Medulla oblongata (tissue), 1 donor: Measurements from ENCODE around the gene HSD17B1.
"Not testable (repeated sequence)": the region's sequence is repeated elsewhere in the genome, so short reads cannot be mapped to it uniquely, and the experiment has no call there.

Experiments used
- DNase-seq: peaks from one replicate; pipeline ENCODE4 v3.0.0-alpha.2; 2015; ENCODE audit errors: extremely low spot score

The HSD17B1 gene

DNA sequence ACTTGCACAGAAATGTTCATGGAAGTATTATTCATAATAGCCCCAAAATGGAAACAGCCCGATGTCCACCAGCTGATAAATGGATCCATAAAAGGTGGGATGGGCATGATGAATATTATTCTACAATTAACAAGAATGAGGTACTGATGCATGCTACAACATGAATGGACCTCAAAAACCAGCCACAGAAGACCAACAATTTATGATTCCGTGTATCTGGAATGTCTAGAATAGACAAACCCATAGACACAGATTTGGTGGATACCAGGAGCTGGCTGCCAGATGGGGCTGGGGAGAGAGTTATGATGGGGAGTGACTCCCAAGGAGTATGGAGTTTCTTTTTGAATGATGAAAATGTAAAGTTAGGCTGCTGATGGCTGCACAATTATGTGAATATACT is 27.5 kb upstream of the HSD17B1 start:
- no peak for DNase-seq

DNA sequence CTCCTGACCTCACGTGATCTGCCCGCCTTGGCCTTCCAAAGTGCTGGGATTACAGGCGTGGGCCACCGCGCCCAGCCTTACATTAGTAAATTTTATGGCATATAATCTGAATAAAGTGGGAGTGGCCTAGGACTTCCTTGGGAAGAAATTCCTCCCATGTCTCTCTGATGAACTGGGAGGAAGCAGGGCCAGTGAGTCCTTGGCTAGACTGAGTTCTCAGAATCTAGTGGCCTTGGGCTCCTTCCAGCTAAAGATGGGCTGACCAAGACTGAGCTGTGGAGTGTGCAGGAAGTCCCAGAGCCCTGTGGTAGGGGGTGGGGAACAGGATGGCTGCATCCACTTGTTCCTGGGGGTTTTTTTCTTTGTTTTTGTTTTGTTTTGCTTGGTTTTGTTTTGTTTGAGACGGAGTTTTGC is 26.7 kb upstream of the HSD17B1 start:
- DNase-seq: no peak

DNA sequence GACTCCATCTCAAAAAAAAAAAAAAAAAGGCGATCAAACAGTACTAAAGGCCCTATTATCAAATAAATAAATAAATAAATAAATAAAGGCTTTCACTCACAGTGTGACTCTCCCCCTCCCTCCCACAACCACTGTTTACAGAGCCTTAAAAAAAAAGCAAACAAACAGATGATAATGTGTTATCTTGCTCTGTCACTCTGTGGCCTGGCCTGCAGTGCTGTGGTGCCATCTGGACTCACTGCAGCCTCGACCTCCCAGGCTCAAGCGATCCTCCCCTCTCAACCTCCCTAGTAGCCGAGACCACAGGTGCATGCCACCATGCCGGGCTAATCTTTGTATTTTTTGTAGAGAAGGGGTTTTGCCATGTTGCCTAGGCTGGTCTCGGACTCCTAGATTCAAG is 24.8 kb upstream of the HSD17B1 start:
- no peak for DNase-seq

DNA sequence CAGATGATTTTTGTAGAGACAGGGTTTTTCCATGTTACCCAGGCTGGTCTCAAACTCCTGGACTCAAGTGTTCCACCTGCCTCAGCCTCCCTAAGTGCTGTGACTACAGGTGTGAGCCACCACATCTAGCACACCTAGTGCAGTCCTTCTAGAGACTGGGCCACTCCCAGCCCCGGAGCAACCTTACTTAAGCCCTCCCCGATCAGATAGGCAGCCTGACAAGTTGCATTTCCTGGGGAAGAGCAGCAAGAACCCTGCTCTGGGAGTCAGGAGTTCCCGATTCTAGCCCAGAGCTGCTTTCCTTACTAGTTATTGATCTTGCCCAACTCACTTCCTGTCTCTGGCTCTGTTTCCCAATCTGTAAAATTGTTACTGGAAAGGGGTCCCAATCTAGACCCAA is 23.7 kb upstream of the HSD17B1 start:
- DNase-seq: no peak

DNA sequence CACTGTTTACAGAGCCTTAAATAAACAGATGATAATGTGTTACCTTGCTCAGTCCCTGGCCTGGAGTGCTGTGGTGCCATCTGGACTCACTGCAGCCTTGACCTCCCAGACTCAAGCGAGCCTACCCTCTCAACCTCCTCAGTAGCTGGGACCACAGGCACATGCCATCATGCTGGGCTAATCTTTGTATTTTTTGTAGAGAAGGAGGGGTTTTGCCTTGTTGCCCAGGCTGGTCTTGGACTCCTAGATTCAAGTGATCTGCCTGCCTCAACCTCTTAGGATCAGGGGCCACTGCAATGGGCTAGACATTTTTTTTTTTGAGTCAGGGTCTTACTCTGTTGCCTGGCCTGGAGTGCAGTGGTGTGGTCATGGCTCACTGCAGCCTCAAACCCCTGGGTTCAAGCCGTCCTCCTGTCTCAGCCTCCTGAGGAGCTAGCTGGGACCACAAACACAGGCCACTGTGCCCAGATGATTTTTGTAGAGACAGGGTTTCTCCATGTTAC is 21.7 kb upstream of the HSD17B1 start:
- DNase-seq: no peak

DNA sequence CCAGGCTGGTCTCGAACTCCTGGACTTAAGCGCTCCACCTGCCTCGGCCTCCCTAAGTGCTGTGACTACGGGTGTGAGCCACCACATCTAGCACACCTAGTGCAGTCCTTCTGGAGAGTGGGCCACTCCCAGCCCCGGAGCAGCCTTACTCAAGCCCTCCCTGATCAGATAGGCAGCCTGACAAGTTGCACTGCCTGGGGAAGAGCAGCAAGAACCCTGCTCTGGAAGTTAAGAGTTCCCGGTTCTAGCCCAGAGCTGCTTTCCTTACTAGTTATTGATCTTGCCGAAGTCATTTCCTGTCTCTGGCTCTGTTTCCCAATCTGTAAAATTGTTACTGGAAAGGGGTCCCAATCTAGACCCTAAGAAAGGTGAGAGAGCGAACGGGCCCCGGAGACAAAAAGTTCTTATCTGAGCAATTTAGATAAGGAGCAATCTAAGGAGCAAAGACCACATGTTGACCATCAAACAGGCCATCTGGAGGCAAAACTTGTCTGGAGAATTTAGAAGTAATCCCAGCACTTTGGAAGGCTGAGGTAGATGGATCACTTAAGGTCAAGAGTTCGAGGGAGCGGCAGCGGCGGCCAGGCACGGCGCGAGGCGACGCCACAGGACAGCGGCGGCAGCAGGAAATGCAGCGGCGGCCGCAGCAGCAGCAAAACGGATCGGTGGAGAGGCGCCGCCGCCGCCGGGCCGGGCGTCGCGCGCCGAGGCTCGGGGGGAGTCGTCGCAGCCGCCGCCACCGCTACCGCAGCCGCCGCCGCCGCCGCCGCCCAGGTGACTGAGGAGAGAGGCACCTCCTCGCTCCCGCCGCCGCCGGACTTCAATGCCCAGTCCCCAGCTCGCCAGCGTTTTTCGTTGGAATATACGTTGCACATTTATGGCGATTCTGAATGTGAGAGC is 21.0 kb upstream of the HSD17B1 start:
- peak; percentile 62 for DNase-seq

DNA sequence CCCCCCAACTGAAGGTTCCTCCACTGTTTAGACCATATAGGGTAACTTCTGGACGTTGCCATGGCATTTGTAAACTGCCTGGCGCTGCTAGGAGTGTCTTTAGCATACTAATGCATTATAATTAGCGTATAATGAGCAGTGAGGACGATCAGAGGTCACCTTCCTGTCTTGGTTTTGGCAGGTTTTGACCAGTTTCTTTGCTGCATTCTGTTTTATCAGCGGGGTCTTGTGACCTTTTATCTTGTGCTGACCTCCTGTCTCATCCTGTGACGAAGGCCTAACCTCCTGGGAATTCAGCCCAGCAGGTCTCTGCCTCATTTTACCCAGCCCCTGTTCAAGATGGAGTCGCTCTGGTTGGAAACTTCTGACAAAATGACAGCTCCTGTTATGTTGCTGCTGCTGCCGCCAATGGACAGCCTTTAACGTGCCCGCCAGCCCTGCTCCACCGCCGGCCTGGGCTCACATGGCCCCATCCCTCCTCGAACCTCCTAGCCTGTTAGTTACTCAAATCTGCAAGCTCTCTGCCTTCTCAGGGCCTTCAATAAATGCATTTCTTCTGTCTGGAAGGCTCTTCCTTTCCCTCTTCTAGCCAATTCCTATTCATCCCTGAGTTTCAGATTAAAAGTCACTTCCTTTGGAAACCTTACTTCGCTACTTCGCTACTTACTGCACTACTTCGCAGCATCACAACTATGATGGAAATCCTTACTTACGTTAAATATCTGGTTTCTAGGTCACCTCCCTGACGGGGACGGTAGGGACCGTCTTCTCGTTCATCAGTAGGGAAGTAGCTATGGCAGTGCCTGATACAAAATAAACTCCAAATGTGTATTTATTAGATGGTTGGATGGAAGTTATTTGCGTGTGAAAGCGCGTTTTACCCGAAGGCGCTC is 17.3 kb upstream of the HSD17B1 start:
- DNase-seq: no peak

DNA sequence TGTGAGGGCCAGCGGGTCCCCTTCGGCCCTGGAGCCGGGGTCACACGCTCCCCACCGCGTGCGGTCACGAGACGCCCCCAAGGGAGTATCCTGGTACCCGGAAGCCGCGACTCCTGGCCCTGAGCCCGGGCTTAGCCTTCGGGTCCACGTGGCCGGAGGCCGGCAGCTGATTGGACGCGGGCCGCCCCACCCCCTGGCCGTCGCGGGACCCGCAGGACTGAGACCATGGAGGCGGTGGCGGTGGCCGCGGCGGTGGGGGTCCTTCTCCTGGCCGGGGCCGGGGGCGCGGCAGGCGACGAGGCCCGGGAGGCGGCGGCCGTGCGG is 16.7 kb upstream of the HSD17B1 start, which contains the start of gene NAGLU:
NAGLU (plus strand) TSS at position 194 of the 324 bp plus-strand sequence; CDS start at position 226, 32 bp downstream.
- peak; percentile 97 for DNase-seq

DNA sequence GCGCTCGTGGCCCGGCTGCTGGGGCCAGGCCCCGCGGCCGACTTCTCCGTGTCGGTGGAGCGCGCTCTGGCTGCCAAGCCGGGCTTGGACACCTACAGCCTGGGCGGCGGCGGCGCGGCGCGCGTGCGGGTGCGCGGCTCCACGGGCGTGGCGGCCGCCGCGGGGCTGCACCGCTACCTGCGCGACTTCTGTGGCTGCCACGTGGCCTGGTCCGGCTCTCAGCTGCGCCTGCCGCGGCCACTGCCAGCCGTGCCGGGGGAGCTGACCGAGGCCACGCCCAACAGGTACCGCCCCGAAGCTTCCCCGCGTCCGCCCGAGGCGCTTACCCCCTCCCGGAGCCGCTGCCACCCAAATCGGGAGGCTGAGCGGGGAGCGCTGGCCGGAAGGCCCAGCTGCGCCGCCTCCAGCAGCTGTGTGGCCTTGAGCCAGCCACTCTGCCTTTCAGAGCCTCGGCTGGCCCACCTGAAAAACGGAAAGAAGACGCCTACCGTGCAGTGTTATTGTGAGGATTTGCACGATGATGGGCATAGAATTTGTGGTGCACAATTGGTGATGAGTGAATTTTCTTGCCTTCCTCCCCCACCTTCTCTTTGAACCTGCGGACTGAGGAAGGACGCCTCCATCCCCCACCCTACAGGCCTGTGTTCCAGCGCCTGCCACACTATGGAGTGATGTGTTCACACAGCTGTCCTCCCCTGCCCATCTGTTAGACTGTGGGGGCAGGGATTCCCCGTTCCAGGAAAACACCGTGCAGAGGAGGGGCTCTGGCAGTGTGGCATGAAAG is 16.2 kb upstream of the HSD17B1 start:
- peak; percentile 60 for DNase-seq

DNA sequence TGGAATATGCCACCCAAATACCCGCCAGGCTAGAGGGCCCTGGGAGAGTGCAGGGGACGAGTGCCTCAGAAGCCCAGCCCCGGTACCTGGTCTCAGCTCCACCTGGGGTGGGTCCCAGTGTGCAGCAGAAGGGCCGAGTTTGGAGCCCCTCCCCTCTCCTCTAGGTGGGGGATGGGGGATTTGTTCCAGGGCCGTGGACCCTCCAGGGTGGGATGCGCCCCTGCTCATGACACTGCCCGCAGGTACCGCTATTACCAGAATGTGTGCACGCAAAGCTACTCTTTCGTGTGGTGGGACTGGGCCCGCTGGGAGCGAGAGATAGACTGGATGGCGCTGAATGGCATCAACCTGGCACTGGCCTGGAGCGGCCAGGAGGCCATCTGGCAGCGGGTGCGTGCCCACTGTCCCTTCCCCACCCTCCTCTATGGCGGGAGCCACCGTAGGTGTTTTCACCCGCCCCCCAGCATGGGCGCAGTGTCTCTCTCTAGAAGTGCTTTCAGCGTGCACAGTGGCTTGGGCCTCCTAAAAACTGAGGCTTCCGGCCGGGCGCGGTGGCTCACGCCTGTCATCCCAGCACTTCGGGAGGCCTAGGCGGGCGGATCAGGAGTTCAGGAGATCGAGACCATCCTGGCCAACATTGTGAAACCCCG is 15.4 kb upstream of the HSD17B1 start:
- DNase-seq: no peak

DNA sequence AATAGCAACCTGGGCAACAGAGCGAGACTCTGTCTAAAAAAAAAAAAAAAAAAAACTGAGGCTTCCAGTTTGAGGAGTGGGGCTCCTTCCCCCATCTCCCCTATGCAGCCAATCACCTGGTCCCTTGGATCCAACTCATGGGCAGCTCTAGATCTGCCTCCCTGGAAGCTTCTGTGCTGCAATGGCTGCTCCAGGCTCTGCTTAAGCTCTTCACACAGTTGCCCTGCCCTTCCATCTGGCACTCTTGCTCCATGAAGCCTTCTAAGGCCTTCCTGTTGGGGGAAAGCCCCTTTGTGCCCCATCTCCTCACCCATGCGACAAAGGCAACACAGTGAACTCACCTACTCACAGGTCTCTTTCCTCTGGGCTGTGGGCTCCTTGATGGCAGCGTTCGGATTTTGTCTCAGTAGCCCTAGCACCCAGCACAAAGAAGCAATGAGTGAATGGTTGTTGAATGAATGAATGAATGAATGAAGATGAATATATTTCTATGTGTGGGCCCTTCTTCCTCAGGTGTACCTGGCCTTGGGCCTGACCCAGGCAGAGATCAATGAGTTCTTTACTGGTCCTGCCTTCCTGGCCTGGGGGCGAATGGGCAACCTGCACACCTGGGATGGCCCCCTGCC is 14.8 kb upstream of the HSD17B1 start:
- no peak for DNase-seq

DNA sequence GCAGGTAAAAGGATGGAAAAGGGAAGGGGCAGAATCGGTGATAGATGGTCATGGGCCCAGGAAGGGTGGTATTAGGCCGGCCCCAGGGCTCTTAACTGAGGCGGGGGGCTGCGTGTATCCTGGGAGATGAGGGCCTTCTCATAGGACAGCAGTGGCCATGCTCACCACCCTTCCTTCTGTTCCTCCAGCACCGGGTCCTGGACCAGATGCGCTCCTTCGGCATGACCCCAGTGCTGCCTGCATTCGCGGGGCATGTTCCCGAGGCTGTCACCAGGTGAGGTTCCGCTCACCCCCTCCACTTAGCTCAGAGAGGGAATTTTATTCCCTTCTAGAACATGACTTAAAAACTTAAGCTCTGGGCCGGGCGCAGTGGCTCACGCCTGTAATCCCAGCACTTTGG is 14.2 kb upstream of the HSD17B1 start:
- DNase-seq: no peak

DNA sequence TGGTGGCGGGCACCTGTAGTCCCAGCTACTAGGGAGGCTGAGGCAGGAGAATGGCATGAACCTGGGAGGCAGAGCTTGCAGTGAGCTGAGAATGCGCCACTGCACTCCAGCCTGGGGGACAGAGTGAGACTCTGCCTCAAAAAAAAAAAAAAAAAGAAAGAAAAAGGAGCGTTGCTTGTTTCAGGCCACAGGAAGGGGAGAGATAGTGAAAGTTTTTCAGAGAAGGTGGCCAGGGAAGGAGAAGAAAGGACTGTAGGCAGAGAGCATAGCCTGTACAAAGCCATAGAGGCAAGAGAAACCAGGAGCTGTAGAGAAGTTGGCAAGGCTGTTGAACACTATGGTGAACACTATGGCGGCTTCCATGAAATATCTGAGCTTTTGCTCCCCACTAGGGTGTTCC is 12.2 kb upstream of the HSD17B1 start:
- not testable (repeated sequence) for DNase-seq

DNA sequence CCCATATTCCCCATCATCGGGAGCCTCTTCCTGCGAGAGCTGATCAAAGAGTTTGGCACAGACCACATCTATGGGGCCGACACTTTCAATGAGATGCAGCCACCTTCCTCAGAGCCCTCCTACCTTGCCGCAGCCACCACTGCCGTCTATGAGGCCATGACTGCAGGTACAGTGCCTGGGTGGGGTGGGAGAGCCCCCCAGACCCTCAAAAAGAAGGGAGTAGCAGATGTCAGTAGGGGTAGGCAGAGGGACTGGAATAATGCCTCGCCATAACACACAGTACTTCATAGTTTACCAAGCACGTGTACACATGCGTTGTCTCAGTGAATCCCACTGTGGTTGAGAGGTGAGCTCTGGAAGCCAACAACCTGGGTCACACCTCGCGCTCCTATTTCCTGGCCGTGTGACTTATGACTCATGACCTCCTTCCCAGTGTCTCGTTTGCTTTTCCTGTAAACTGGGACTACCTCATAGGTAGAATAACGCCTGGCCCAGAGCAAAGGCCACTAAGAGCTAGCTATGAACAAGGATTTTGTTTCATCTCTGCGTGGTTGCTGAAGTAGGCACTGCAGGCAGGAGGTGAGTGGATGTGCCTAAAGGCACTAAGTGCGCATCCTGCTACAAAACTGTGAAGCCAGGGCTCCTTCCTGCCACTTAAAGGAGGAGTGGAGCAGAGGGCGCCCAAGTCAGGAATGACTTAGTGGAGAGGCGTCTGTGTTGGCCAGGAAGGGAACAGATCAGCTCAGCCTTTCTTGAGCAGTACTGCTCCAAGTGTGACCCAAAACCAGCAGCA is 11.5 kb upstream of the HSD17B1 start:
- no peak for DNase-seq

DNA sequence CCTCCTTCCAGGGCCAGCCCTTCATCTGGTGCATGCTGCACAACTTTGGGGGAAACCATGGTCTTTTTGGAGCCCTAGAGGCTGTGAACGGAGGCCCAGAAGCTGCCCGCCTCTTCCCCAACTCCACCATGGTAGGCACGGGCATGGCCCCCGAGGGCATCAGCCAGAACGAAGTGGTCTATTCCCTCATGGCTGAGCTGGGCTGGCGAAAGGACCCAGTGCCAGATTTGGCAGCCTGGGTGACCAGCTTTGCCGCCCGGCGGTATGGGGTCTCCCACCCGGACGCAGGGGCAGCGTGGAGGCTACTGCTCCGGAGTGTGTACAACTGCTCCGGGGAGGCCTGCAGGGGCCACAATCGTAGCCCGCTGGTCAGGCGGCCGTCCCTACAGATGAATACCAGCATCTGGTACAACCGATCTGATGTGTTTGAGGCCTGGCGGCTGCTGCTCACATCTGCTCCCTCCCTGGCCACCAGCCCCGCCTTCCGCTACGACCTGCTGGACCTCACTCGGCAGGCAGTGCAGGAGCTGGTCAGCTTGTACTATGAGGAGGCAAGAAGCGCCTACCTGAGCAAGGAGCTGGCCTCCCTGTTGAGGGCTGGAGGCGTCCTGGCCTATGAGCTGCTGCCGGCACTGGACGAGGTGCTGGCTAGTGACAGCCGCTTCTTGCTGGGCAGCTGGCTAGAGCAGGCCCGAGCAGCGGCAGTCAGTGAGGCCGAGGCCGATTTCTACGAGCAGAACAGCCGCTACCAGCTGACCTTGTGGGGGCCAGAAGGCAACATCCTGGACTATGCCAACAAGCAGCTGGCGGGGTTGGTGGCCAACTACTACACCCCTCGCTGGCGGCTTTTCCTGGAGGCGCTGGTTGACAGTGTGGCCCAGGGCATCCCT is 9.3 kb upstream of the HSD17B1 start:
- no peak for DNase-seq

DNA sequence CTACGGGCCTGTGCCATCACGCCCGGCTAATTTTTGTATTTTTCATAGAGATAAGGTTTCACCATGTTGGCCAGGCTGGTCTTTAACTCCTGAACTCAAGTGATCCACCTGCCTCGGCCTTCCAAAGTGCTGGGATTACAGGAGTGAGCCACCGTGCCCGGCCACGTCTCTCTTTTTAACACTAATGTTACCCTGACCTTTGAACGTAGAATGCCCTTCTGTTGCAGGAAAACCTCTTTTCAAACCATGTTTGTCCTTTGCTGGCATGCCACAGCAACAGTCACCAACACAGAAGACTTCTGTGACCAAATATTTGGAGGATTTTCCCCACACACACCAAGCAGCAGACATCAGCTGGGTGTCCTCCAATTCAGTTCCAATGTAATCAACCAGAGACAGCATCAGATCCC is 7.8 kb upstream of the HSD17B1 start:
- no peak for DNase-seq

DNA sequence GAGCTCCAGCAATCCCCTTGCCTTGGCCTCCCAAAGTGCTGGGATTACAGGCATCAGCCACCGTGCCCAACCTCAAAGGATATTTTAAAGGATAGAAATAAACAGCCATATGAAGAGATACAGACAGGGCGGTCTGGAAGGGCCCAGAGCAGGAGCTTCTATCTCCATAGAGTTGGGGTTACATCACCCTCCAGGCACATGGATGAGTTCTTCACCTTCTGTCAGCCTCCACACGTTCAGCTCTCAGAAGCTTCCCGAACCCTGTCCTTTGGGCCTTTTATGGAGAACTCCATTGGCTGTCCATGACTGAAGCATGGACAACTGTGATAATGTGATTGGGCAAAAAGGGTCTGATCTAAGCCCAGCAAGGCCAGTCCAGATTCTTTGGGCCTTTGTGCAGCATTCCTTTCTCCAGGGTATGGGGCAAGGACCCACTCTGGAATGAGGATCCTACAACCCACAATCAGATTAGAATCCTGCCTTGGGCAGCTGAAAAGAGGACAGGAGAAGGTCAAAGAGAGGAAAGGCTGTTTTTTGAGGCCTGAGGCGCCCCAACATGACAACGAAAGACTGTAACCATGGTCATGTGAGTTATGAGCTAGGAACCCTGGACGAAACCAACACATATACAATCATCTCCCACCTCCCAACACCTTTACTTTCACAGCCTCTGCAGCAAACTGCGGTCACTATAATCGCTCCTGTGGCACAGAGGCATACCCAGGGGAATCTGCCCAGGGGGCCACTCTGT is 6.8 kb upstream of the HSD17B1 start:
- DNase-seq: not testable (repeated sequence)

DNA sequence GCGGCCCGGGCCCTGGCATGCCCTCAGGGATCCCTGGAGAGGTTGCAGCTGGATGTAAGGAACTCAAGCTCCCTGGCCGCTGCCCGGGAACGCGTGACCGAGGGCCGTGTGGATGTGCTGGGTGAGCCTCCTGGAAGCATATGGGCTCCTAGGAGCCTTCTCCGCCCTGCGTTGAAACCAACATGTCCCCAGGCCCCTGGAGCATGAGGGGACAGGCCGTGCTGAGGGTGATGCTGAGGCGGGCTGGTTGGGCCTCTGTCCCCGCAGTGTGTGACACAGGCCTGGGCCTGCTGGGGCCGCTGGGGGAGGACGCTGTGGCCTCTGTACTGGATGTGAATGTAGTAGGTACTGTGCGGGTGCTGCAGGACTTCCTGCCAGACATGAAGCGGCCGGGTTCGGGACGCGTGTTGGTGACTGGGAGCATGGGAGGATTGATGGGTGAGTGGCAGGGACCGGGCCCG is 5.7 kb upstream of the HSD17B1 start:
- DNase-seq: no peak
